ENCODE results near the gene ZNF280C. TPM values are rescaled to one million over a fixed set of nuclear protein-coding genes. Genes with fewer than 3 reads are reported as not detected.
"Not testable (repeated sequence)": the region's sequence is repeated elsewhere in the genome, so short reads cannot be mapped to it uniquely, and the experiment has no call there.

The ZNF280C gene
- total RNA-seq (2014; rRNA removed; shearing (Covaris generic)): 3.8 and 5.3 TPM in 2 replicates

- peak; percentile 91 for DNase-seq (ENCODE audit: low read depth)
Observed at GRCh38 chrX:130268449-130269170, at the start of gene ZNF280C. TSS of gene ZNF280C (minus strand) at chrX:130268899. CDS start at chrX:130260449, 8,450 bp downstream.

- DNase-seq (ENCODE audit: low read depth): no peak
Observed at GRCh38 chrX:130304587-130305368, 36.1 kb upstream of the ZNF280C start.

DNA sequence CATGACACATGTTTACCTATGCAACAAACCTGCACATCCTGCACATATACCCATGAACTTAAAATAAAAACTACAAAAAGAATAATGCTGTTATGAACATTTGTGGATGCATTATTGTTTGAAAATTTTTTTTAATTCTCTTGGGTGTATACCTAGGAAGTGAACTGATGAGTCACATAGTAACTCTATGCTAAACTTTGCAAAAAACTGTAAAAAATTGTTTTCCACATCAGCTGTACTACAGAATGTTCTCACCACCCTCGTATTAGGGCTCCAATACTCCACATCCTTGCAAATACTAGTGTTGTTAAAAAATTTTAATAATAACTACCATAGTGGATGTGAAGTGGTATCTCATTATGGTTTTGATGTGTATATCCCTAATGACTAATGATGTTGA is 33.3 kb upstream of the ZNF280C start:
- no peak for DNase-seq (ENCODE audit: low read depth)

DNA sequence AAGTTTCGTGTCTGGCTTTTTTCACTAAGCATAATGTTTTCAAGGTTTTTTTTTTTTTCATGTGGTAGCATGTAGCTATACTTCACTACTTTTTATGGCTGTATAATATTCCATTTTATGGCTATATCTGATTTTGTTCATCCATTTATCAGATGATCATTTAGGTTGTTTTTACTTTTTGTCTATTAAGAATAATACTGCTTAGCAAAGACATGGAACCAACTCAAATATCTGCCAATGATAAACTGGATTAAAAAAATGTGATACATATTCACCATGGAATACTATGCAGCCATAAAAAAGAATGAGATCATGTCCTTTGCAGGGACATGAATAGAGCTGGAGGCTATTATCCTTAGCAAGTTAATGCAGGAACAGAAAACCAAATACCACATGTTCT is 32.7 kb upstream of the ZNF280C start:
- no peak for DNase-seq (ENCODE audit: low read depth)

DNA sequence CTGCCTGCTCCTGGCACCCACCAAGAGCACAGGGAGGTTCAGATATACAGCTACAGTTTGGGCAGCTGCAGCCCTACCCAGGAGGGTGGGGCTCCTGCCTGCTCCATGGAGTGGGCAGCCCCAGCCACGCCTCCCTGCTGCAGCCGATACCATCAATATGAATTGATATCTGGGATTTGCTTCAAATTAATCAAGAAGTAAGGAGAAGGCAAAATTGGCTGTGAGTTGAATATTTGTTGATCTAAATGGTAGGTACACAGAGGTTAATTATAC is 31.2 kb upstream of the ZNF280C start:
- no peak for DNase-seq (ENCODE audit: low read depth)

GRCh38 chrX:130299279-130300009 is 30.7 kb upstream of the ZNF280C start:
- no peak for DNase-seq (ENCODE audit: low read depth)

DNA sequence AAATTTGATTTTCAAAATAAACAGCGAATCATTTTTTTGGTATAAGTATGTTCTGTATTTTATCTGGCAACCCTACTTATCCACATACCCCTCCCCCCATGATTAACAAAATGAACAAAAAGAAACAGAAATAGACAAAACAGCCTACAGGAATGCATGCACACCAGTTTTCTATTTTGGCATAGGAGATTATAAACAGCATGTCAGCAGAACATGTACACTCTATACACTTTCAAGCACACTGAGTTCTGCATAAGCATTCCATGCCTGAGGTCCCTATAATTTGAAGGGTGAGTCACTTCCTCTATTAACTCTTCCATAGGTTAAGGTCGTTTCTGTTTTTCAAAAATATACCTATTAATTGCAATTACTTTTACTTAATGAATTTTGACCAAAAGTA is 28.0 kb upstream of the ZNF280C start:
- DNase-seq (ENCODE audit: low read depth): peak; percentile 7

GRCh38 chrX:130296297-130296678 is 27.6 kb upstream of the ZNF280C start:
- DNase-seq (ENCODE audit: low read depth): no peak

DNA sequence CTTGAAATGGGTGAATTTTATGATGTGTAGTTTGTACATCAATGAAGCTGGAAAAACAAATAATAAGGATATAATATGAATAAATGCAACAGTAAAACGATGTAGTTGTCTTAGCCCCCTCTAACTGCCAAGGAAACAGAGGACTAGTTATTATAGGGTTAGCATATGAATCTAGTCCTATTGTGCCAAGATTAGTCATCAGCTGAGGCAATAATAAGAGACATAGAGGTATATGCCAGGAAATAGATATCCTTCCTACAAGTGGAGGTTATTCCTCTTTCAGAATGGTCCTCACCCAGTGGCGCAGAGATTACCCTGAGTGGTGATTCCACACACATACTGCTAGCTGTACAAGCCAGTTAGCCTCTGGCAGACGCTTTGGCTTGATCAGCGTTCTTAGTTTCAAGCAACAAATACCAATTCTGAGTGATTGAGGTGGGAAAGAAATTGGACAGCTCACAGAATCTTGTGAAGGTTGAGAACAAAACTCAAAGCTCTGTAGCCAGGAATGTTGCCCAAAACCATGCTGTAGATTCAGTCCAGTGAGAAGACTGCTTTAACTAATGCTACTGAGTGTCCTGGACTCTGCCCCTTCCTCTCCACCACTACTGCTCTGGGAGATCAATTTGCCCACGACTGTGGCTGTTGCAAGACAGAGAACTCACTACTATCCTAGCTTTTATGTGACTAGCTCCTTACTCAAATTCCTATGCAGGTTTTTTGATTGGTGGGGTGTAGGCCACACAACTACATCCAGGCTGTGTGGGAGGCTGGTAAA is 27.0 kb upstream of the ZNF280C start:
- no peak for DNase-seq (ENCODE audit: low read depth)

DNA sequence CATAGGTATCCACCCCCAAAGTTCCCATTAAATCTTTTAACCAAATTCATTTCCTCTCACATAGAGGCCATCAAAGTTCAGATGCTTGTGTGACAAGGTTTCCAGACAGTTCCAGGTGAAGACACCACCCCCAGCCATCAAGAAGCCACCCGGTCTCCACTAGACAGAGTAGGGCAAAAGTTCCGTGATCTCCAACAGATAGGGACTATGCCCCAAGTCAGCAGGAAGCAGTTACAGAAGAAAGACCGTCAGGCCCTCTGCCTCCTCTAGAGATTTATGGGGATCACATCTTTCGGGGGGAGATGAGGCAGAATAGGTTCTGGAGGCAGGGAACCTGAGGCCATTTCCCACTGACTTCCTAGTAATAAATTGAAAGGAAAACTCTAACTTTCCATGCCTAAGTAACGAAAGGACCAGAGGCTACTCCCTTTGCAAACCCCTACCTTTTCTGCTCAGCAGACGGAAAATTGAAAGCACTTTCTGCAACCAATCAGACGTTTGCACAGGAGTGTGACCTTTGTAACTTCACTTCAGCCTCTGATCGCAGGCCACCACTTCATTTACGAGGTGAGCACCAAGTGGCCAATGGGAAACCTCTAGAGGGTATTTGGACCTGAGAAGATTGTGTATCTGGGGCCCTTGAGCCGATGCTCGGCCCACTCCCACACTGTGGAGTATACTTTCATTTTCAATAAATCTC is 18.5 kb upstream of the ZNF280C start:
- DNase-seq (ENCODE audit: low read depth): no peak

DNA sequence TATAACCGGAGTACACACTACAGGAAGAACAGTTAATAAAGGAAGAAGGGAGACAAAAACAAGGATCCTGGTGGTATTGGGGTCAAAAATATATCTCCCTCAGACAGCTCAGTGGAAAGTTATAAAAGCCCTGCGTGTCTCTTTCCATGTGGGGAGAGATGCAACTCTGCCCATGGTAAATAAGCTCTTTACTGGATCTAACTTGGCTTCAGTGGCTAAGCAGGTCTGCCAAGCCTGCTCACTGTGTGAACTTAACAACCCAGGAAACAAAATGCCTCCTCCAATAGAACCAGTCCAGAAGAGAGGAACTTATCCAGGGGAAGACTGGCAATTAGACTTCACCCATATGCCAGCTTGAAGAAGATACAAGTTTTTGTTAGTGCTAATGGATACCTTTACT is 17.0 kb upstream of the ZNF280C start:
- DNase-seq (ENCODE audit: low read depth): no peak

DNA sequence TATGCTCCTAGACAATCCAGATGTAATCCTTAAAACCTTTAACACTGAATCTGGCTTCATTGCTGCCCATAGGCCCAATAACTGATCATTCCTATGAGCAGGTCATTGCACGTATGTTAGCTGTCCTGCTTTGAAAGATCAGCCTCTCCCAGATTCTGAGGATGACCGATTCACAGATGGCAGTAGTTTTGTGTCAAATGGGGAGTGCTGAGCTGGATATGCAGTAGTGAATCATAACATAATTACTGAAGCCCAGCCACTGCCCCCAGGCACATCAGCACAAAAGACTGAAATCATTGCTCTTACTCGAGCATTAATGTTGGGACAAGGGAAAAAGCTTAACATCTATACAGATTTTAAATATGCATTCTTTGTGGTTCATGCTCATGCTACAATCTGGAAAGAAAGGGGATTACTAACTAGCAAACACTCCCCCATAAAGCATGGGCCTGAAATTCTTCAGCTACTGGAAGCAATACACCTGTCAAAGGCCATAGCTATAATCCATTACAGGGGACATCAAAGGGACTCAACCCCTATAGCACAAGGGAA is 16.4 kb upstream of the ZNF280C start:
- no peak for DNase-seq (ENCODE audit: low read depth)

DNA sequence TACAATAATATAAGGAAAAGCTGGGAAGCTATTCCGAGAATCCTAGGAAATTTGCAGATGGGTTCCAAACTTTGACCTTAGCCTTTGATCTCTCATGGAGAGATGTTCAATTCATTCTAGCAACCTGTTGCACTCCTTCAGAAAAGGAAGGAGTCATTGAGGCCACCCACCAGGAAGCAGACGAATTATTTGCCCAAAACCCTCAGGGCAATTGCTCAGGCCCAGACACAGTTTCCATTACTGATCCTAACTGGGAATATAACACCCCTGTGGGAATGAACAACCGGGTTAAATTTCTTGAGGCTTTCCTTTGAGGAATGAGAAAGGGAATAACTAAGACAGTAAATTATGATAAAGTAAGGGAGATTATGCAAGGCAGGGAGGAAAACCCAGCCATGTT is 13.5 kb upstream of the ZNF280C start:
- no peak for DNase-seq (ENCODE audit: low read depth)

GRCh38 chrX:130280901-130281300 is 12.2 kb upstream of the ZNF280C start:
- no peak for DNase-seq (ENCODE audit: low read depth)

DNA sequence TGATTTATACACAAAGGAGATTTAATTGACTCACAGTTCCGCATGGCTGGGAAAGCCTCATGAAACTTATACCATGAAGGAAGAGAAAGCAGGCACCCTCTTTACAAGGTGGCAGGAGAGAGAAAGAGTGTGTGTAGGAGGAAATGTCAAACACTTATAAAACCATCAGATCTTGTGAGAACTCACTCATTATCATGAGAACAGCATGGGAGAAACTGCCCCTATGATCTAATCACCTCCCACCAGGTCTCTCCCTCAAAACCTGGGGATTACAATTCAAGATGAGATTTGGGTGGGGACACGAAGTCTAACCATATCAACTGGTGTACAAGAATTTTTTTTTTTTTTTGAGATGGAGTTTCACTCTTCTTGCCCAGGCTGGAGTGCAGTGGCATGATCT is 3.6 kb upstream of the ZNF280C start:
- not testable (repeated sequence) for DNase-seq (ENCODE audit: low read depth)

DNA sequence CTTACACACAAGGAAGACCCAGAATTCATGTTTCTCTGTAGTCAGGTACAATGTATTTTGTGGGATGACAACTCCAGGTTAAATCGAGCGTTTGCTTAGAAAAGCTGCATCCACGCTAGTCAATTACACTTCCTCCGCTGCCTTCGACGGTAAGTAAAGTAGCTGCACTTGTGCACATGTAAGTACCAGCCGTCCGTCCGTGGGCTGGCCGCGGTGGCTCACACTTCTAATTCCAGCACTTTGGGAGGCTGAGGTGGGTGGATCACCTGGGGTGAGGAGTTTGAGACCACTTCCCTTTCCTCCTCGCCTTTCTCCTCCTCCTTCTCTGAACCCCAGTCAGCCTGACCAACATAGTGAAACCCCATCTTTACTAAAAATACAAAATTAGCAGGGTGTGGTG is 692 bp upstream of the ZNF280C start:
- not testable (repeated sequence) for DNase-seq (ENCODE audit: low read depth)

DNA sequence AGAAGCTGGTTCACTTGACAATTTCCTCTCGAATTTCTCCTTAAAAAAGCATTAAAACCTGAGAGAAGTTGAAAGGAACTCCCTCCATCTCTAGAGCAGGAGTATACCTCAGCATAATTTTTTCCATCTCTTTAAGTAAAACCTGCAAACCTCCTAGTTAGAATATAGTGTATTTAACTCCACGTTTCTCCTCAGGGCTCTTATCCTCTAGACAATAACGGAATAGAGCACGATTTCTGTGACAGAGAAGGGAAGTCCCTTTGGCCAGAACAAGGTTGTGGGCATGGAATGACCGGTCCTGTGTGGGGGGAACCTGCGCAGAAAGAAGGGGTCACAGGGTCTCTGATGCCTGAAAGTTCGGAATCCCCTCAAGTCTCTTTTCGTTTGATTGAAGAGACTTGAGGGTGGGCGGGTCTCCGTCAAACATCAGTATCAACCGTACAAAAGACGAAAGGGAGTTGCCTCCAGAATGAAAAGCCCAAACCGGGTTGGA is 697 bp downstream of the ZNF280C start:
- no peak for DNase-seq (ENCODE audit: low read depth)

GRCh38 chrX:130264573-130264972 is 4.1 kb downstream of the ZNF280C start:
- DNase-seq (ENCODE audit: low read depth): no peak

GRCh38 chrX:130263016-130263415 is 5.7 kb downstream of the ZNF280C start:
- DNase-seq (ENCODE audit: low read depth): no peak

DNA sequence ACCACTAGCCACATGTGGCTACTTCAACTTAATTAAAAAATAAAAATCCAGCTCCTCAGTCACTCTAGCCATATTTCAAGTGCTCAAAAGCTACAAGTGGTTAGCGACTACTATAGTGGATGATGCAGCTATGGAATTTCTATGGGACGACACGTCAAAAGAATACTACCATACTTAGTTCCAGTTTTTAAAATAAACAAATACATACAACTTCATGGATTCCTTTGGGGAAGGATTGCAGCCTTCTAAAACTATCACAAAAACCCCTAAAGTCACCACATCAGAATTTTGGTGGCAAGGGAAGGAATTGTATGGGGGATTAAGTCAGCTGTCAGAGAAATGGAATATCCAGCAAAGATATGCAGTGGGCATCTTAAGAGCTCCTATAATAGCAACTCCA is 6.5 kb downstream of the ZNF280C start:
- no peak for DNase-seq (ENCODE audit: low read depth)

Measured in Daoy (cell line).